GM23338 (cell line): ENCODE data around the gene TSPAN7.

Source experiments
- CREB1 ChIP-seq: fragments of 250-450 bp; sonication (Bioruptor Pico); IDR thresholded peaks from 2 replicates; pipeline ENCODE4 v1.5.0; 2020; ENCODE audit warnings: low read depth, mild to moderate bottlenecking, moderate library complexity
- CTCF ChIP-seq, 2 experiments: fragments of 200-600 bp in 1 of 2; sonication (generic) in 1 of 2; conservative IDR thresholded peaks; 2 replicates each; pipeline versions ENCODE4 v1.5.1 to v1.6.1; 2016 to 2017; ENCODE audit warnings: antibody characterized with exemption in 2 of 2, low read depth in 2 of 2, mild to moderate bottlenecking in 2 of 2, moderate library complexity in 1 of 2
- ETS1 ChIP-seq: IDR thresholded peaks from 2 replicates; pipeline ENCODE4 v1.6.1; 2016; ENCODE audit warnings: antibody characterized with exemption
- EZH2phosphoT487 ChIP-seq: fragments of 200-600 bp; sonication (generic); IDR thresholded peaks from one replicate; pipeline ENCODE4 v1.8.1; 2018; ENCODE audit warnings: antibody characterized with exemption; ENCODE audit not compliant: unreplicated experiment
- POLR2AphosphoS5 ChIP-seq: IDR thresholded peaks from 2 replicates; pipeline ENCODE4 v1.6.1; 2016; ENCODE audit warnings: antibody characterized with exemption, low read depth
- REST ChIP-seq: IDR thresholded peaks from one replicate; pipeline ENCODE4 v1.6.1; 2018; ENCODE audit warnings: antibody characterized with exemption; ENCODE audit not compliant: unreplicated experiment

GRCh38 chrX:38561126-38561868 lies at the start of gene TSPAN7:
- TF ChIP-seq CTCF (conservative IDR thresholded peaks at IDR 0.05; ENCODE audit: low read depth in 2 of 2) (no peak), REST (no peak), CREB1 (CRISPR knock-in tag) (no peak), POLR2AphosphoS5 (peak; percentile 68), EZH2phosphoT487 (no peak), ETS1 (no peak)
